ENCODE results near the gene SRGAP3.

SRGAP3 gene

DNA sequence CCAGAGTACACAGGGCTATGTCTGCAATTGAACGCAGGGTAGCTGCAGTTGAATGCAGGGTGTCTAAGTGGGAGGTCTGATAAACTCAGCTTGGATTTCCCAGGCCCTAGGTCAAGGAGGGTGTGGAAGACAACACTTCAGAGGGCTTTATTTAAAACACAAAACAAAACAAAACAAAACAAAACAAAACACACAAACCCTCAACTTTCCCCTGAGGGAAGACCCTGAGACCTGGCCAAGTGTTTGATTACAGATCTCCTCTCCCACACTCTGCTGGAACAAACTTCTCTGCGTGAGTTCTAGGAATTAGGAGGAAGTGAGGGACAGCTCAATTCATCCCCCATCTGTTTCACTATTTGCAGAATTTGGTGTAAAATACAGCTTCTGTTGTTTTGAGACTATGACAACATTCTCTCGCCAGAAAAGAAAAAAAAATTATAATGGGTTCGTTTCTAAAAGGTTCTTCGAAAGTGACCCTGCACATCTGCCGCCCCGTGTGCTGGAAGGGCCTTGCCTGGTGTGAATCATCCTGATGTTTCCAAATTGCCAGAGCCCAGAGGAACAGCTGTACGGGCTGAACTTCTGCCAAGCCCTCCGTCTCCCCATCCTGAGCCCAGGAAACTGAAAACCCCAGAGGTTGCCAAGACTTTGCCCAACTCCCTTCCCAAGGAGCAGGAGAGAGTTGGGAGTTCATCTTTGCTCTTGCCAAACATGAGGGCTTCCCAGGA lies 212.9 kb downstream of the SRGAP3 start:
- no peak for DNase-seq

DNA sequence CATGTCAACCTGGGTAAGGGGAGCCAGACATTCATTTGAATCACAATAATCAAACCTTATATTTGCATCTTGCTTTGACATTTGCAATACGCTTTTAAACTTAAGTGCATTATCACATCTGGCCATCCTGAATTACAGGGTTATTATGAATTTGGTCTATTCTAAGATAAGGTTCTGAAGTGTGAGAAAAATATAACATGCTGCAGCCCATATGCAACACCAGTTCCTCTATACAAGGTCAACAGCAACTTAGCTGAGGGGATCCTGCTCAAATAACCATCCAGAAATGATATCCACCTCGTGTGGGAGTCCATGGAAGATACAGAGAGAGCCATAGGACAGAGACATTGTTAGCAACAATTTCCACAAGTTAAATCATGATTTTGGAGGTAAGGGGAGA lies 213.5 kb downstream of the SRGAP3 start:
- no peak for DNase-seq

DNA sequence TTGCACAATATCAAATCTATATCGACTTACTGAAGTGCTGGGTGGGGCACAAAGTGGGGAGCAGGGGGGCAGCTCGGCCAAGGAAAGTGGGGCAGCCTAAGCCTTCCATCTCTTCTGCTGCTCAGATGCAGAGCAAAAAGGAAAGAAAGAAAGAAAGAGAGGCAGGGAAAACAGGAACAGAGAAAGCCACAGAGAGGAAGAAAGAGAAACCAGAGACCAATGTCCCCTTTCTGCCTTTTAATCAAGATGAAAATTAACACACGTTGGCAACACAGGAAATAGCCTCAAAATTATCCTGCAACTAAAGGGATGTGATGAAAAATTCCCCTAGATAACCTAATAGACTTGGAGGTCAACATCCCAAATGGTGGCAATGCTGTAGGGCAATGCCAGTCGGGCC lies 214.0 kb downstream of the SRGAP3 start:
- no peak for DNase-seq

DNA sequence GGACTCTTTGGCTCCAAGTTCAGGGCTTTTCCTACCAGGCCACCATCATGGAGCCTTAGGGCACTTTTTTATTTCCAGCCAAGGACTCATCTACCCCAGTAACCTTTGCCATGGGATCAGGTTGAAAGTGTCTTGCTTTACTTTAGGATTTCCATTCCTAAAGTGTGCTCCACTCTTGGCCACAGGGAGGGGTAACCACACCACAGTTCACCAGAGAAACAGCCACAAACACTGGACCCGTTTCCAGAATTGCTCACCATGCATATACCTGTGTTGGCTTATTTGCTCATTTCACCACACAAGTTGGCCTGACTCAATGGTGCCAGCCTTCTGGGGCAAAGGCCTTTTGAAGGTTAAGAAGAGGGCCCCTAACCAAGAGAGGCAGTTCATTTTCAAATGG lies 215.6 kb downstream of the SRGAP3 start:
- DNase-seq: no peak

DNA sequence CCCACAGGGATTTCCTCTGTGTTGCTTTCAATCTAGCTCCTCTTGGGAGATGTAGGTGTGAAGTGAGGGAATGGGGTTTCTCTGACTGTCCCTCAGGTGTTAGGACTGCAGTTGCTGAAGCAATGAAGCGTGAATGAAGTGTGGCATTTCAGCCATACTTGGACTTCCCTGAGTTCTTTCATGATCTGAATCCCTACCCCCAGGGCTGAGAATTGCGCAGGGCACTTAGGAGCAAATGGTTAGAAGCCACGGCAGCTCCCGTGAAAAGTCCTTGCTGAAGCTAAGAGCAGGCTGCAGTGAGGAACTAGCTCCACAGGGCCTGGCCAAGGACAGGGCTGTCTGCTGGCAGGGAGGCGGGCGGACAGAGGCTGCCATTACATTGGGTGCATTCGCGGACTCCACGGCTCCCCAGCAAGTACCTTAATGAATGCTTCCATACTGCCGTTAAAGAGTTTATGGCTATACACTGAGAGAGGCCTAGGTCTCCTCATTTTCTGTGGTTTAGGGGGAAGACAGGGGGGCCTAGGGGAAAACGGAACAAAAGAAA lies 217.1 kb downstream of the SRGAP3 start:
- no peak for DNase-seq

DNA sequence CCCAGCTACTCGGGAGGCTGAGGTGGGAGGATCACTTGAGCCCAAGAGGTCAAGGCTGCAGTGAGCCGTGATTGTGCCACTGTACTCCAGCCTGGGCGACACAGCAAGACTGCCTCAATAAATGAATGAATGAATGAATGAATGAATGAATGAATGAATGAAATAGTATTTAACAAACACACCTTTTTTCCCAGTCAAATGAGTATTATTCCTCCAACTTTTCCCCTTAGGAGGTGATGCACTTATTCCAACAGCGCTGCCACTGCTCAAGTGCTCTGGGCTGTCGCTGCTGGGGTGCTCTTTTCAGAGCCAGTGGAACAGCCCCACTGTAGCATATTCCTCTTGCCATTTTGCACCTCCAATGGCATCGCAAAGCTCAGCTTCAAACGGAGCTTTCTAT lies 219.4 kb downstream of the SRGAP3 start:
- DNase-seq: no peak

DNA sequence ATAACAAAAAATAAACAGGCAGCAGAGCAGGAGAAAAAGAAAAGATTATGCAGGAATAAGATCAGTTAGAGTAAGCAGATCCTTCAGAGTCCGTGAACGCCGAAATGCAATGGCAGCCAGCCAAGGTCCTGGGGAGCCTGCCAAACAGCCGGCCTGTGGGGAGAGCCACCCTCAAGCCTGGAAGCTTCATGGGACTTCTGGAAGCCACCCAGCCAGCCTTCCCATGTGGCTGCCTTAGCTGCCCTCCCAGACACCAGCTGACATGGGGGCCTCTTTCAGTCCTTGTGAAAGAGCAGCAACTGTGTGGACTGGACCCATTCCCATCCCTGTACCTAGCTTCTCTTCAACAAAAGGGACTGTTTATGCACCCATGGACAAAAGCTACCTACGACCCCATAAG lies 221.3 kb downstream of the SRGAP3 start:
- DNase-seq: no peak

DNA sequence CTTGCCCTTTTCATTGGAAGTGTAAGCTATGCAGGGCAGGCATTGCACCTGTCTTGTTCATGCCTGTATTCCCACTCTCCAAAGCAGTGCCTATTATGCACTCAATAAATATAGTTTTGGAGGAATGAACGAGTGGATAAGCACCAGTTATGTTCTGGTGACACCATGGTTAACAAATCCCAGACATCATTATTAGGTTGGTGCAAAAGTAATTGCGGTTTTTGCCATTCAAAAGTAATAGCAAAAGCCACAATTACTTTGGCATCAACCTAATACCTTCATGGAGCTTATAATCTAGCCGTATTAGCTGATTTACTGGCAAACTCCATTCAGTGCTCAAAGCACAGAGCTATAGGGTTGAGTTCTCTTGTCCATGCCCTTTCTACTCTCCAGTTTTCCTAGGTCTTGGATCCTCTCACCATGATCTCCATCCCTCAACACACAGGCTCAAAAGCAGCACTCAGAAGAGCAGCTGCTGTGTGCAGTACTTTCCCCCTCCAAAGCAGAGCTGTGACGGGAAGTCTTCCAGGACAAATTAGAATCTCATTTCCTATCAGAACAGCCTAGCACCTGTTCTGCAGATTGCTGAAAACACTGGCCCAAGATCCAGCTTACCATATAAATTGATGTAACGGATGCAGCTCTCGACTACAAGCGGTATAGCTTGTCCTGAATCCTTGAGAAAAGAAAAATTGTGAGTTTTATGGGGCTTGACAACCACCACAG lies 223.0 kb downstream of the SRGAP3 start:
- no peak for DNase-seq

DNA sequence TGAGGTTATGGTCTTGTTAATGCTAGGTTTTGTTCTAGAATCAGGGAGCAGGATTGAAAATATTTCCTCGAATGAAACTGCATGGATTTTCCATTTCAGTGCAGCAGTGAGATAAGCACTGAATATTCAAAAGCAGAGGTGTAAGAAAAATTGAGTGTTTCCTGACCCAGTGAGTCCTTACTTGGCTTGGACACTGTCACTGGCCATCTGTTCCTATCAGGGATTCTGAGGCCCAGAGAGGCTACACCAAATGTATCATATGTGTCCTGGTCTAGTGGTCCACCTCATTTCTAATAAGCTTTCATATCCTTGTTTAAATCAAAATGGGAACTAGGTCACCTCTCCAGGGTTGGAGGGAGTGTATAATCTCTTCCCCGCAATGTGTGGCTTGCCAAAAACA lies 225.1 kb downstream of the SRGAP3 start:
- no peak for DNase-seq

DNA sequence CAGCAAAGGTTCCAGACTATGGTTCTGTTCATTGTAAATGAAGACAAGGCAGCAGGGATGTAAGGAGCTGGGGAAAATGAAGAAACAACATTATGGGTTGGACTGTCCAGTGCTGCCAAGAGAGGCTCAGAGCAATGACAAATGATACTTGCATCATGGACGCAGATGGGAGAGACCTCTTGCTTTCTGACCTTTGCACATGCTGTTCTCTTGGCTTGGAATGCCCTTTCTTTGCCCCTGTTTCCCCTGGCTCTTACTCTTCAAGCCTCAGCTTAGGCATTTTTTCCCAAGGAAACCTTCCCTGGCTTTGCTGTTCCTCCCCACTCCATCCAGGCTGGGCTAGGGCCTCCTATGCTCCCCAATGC lies 226.2 kb downstream of the SRGAP3 start:
- no peak for DNase-seq

DNA sequence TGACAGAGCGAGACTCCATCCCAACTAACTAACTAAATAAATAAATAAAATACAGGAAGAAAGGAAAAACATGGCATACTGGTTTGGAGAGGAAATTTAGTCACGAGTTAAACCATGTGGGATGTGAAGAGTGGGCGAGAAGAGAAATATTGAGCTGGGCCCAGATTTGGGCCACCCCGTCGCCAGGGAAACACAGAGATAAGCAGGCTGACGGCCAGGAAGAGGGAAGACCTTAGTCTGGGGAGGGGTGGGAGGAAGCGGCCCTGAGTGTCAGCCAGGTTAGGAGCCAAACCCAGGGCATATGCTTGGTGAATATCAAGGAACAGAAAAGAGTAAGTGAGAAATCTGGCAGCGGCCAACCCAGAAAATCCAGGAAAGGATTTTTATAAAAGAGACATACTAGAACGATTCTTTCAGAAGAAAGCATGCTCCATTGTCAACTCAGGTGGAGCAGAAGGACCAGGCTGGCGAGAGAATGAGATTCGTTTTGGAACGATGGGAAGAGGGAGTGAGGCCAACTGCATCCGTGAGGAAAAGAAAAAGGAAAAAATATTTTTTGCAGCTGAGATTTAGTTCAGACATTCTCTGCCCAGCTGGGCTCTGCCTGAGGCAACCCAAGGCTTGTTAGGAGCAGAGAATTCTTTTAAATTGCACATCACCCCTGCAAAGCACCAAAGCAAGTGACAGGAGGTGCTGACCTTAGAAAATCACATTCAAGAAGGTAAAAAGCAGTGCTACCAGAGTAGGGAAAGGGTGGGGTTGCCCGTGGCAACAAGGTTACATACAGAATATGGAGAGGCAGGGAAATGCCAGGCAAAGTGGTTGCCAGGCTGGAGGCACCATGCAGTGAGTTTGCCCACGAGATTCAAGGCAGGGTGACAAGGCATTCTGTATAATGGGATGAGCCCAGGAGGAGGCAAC lies 226.9 kb downstream of the SRGAP3 start:
- DNase-seq: no peak

DNA sequence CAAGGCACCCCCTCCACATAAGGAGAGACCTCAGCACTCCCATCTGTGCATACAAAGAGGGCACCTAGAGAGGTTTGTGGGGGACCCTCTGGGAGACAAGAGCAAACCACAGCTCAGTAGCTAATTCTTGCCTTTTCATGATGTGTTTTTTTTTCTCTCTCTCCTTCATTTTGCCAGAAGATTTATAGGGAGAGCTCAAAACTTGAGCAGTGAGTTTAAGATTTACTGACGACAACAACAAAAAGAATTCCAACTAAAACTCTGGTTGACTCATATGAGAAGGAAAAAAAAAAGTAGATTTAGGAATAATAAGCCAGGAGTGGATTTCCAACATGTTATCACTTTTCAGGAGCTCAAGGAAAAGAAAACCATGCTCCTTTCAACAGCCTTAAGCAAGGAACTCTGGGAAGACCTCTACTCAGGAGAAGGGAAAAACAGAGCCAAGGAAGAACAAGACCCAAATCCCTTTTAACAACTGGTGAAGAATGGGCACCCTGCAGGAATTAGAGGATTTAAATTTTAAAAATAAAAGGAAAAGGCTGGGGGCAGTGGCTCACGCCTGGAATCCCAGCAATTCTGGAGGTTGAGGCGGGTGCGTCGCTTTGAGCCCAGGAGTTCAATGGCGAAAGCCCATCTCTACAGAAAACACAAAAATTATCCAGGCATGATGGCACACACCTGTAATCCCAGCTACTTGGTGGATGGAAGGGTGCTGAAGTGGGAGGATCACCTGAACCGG lies 228.0 kb downstream of the SRGAP3 start:
- no peak for DNase-seq

DNA sequence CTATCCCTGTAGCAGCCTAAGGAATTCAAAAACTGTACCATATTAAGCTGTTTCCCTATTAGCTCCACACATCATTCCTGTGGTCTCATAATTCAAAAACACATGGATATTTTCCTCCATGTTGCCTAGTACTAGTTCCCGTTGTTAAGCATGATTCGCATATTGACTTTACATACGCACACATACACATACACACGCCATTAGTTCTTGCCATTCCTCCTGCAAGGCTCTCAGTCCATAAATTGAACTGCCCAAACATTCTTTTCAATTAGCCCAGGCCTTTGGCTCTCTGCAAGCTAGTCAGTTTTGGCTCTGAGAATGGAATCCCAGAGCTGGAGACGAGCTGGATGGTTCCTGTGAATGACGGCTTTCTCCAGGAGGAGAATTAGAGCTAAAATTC lies 229.0 kb downstream of the SRGAP3 start:
- no peak for DNase-seq

DNA sequence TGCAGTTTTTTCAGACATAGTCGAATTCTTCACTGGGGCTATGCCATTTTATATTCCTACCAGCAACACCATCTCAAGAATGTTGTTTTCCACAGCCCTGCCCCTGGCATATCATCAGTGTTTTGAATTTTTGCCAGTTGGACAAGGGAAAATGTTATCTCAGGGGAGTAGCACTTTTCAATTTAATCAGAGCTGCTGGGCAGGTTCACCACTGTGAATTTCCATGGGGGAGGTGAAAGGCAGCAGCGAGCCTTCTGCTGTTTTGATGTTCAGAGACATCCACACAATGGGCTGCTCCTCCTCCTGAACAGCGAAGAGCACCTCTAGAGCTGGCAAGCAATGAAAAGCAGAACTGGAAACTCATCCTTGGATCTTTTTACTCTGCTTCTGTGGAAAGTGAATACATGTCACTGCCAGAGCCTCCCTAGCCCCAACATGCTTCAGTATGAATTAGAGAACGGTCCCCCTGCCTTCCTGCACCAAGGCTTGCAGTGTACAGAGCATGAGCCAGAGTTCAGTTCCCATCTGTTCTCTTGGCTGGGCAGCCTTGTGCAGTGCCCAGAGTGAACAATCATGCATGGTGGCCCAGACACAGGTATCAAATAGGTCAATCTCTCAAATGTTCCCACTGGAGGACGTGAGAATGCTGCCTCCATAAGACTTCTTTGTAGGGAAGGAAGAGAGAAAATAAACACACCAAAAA lies 230.0 kb downstream of the SRGAP3 start:
- no peak for DNase-seq

DNA sequence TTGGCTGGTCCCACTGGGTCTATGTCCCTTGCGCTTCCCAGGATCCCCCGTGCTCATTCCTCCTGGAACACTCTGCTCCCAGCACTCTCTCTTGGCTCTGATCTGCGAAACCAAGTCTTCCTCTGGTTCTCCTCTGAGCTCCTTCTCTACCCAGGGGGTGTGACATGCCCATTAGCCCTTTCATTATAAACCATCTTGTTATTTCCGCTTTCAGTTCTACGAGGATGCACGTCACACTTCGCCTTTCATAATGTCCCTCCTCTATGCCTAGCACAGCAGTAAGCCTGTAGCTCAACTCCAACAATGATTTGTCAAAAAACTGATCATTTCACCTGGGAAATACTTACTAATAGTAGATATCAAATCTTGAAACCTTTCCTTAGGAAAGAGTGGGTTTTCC lies 234.2 kb downstream of the SRGAP3 start:
- DNase-seq: no peak

DNA sequence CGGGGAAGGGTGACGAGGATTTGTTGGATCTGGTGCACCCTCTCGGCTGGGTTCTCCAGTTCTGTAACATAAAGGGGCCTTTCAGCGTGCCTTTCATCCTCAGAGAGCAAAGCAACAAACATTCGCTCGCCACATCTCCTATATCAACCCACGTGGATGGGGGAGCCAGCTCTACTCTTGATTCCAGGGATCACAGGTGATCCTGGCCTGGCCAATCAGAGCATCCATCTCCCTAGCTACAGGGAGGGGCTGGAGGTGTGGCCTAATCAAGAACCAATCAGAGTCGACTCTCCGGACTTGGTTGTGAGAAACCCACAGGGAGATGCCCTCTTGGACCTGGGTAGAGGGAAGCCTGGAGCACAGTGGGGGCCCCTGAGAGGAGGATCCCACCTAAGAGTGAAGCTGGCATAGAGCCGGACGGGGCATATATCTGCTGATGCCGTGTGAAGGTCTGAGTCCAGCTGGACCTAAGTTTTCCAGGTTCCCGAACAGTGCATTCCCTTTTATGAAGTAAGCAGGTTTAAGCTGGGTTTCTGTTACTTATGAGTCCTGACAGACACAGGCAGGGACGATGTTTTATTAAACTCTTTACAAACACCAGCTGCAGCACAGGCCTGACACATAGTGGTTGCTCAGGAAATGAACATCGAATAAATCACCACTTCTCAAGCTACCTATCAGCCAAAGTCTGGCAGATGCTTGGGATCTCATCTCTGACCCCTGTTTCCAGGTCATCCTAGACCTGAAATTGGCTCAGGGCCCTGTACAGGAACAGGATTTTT lies 235.5 kb downstream of the SRGAP3 start:
- no peak for DNase-seq

DNA sequence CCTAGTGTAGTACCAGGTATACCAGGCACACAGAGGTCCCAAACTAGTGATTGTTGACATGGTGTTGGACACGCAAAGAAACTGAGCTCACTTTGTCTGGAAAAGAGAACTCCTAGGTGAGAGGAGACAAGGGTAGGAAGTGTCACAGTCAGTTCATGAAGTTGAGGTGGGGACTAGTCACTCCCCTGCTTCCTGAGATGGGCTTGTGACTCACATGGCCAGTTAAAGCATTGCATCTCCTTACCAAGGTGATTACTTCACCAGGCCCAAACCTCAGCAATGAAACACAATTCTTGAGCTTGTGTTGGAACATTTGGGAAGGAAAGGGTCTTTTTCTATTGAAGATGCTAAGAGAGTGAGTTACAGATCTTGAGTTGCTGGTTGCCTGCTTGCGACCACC lies 236.9 kb downstream of the SRGAP3 start:
- no peak for DNase-seq

DNA sequence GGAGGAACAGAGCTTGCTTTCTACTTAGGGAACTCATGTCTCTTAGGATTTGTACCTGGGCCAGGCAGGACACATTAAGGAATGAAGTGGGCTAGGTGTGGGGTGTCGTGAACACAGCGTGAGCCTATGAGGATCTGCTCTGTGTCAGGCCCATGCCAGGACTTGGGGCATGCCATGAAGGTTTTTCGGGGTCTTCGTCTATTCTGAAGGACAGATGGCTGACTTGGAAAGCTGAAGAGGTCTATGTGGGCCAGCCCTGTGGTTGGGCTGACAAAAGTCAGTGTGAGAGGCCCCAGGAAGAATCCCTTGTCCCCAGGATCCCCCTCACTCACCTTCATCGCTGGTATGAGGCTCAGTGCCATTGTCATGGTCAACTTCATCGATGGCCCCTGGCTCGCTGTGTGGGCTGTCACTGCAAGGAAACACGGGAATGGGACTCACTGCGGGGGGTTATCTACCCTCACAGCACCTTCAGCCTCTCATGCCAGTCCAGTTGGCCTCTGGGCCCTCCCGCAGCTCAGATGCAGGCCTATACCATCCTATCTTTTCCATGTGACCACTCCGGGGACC lies 239.4 kb downstream of the SRGAP3 start:
- no peak for DNase-seq

DNA sequence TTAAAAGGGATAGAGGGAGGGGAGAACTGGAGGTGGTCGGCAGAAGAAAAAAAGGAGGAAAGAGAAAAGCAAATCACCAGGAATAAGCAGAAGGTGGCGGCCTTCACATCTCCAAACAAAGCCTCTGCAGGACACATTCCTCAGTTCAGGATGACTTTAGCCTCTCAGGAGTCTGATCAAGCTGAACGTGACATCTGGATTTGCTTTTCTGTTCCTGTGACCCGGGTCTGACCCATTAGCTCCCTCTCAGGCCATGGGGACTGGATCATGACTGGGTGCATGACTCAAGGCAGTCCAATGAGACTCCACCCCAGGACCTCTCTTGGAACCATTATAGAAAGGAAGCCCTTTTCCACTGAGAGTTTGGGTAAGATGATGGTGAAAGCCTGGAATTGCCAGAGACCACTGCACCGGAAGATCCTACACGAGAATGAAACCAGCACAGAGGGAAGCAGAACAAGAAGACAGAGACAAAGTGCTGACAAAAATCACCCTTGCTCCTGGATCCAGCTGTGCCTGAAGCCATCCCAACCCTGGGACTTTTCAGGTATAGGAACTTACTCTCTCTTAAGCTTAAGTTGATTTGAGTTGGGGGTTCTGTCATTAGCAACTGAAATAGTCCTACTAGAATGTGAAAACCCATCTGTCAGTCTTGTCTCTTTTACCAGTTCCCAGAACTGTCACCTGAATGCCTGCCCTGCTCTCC lies 240.7 kb downstream of the SRGAP3 start:
- DNase-seq: no peak

DNA sequence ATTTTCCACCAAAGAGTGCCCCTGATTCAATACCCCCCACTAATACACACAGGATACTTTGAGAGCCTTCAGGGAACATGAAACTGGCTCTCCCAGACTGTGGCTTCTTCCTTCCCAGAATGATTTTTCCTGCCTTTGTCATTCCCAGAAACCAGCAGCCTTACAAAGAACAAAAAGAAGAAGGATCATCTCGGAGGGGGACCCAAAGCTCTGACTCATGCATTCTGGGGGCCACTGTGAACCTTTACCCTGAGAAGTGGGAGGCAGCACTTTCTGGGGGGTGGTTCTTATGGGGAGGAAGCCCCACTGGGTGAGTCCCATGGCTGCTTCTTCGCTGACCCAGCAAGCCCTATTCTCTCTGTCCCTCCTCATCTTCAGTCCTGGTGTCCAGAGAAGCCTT lies 241.5 kb downstream of the SRGAP3 start:
- DNase-seq: no peak

Data from cortex of kidney (tissue), 1 donor.